ENCODE measurements around the gene EPB41L3.
"Not testable (repeated sequence)": the region's sequence is repeated elsewhere in the genome, so short reads cannot be mapped to it uniquely, and the experiment has no call there.

The EPB41L3 gene

GRCh38 chr18:5529471-5529870 is 14.3 kb downstream of the EPB41L3 start:
- no peak for DNase-seq

GRCh38 chr18:5527603-5528002 is 16.2 kb downstream of the EPB41L3 start:
- DNase-seq: no peak

- DNase-seq: no peak
Measured at GRCh38 chr18:5524660-5525059, 19.1 kb downstream of the EPB41L3 start.

GRCh38 chr18:5521000-5521399 is 22.8 kb downstream of the EPB41L3 start:
- DNase-seq: no peak

GRCh38 chr18:5520464-5520863 is 23.3 kb downstream of the EPB41L3 start:
- DNase-seq: no peak

GRCh38 chr18:5519448-5520298 is 24.1 kb downstream of the EPB41L3 start:
- no peak for DNase-seq

GRCh38 chr18:5518899-5519371 is 24.9 kb downstream of the EPB41L3 start:
- no peak for DNase-seq

- no peak for DNase-seq
Measured at GRCh38 chr18:5518179-5518770, 25.5 kb downstream of the EPB41L3 start.

GRCh38 chr18:5516841-5517240 is 27.0 kb downstream of the EPB41L3 start:
- DNase-seq: no peak

- DNase-seq: no peak
Measured at GRCh38 chr18:5515011-5515784, 28.6 kb downstream of the EPB41L3 start.

- DNase-seq: no peak
Measured at GRCh38 chr18:5513947-5514346, 29.9 kb downstream of the EPB41L3 start.

GRCh38 chr18:5512176-5512575 is 31.6 kb downstream of the EPB41L3 start:
- DNase-seq: no peak

GRCh38 chr18:5511541-5511940 is 32.3 kb downstream of the EPB41L3 start:
- not testable (repeated sequence) for DNase-seq

GRCh38 chr18:5510135-5510846 is 33.5 kb downstream of the EPB41L3 start:
- DNase-seq: no peak

- DNase-seq: no peak
Measured at GRCh38 chr18:5508821-5509220, 35.0 kb downstream of the EPB41L3 start.

GRCh38 chr18:5507756-5508155 is 36.0 kb downstream of the EPB41L3 start:
- no peak for DNase-seq

GRCh38 chr18:5506174-5506573 is 37.6 kb downstream of the EPB41L3 start:
- no peak for DNase-seq

GRCh38 chr18:5503740-5504139 is 40.1 kb downstream of the EPB41L3 start:
- no peak for DNase-seq

GRCh38 chr18:5500158-5500939 is 43.4 kb downstream of the EPB41L3 start:
- DNase-seq: no peak

- DNase-seq: no peak
Measured at GRCh38 chr18:5498452-5498851, 45.3 kb downstream of the EPB41L3 start.

GRCh38 chr18:5496305-5496704 is 47.5 kb downstream of the EPB41L3 start:
- DNase-seq: no peak

Measured in NCI-H2029 treated with DMSO at 0.1 percent for 48 hours (cell line).